Stimulated activated CD4-positive, alpha-beta T cell treated with anti-CD3 and anti-CD28 coated beads, Interleukin-15, amount 100 ng/mL, for 48 hours (primary cell): ENCODE measurements around the gene SH3BGRL3.
A peak's percentile ranks its signal among the peaks of the same experiment; 100 is the strongest.
"Not testable (repeated sequence)": the region's sequence is repeated elsewhere in the genome, so short reads cannot be mapped to it uniquely, and the experiment has no call there.

ENCODE experiments used
- DNase-seq, 2 donors: peaks; one replicate each; pipeline ENCODE4 v3.0.0-alpha.2; 2020; ENCODE audit warnings: low read depth in 2 of 2

SH3BGRL3 gene

GRCh38 chr1:26317146-26317545 is 37.3 kb downstream of the SH3BGRL3 start:
- no peak for DNase-seq

GRCh38 chr1:26317612-26318337 is 37.9 kb downstream of the SH3BGRL3 start, which contains the start of gene CD52:
Gene CD52, plus strand, starts transcription at chr1:26317958. Its CDS starts 60 bp downstream, at chr1:26318018.
- peak in 1 of 2 donors; percentile 77 for DNase-seq

- peak in 1 of 2 donors; percentile 57 for DNase-seq
These were observed 38.6 kb downstream of the SH3BGRL3 start for GRCh38 chr1:26318338-26319064.

GRCh38 chr1:26320896-26321295 is 41.0 kb downstream of the SH3BGRL3 start:
- DNase-seq: no peak

- DNase-seq: peak; percentile 88 to 96
These were observed 41.6 kb downstream of the SH3BGRL3 start for GRCh38 chr1:26321315-26322041.

- no peak for DNase-seq
These were observed 42.1 kb downstream of the SH3BGRL3 start for GRCh38 chr1:26322042-26322331.

- no peak for DNase-seq
These were observed 43.5 kb downstream of the SH3BGRL3 start for GRCh38 chr1:26323382-26323781.

GRCh38 chr1:26324550-26324949 is 44.7 kb downstream of the SH3BGRL3 start:
- DNase-seq: no peak

- no peak for DNase-seq
These were observed 48.1 kb downstream of the SH3BGRL3 start for GRCh38 chr1:26327956-26328362.

GRCh38 chr1:26328597-26328996 is 48.7 kb downstream of the SH3BGRL3 start:
- DNase-seq: no peak

GRCh38 chr1:26329380-26329779 is 49.5 kb downstream of the SH3BGRL3 start:
- DNase-seq: not testable (repeated sequence)

- no peak for DNase-seq
These were observed 50.4 kb downstream of the SH3BGRL3 start for GRCh38 chr1:26330276-26330675.
